ENCODE measurements around the gene CCNB2. TPM values are rescaled to one million over a fixed set of nuclear protein-coding genes. Genes with fewer than 3 reads are reported as not detected.

CCNB2 gene
- total RNA-seq, 2 donors from 2014 or later = 77.5 to 87.2 TPM

GRCh38 chr15:59172289-59172901 lies 67.4 kb downstream of the CCNB2 start:
- Histone ChIP-seq H3K36me3 (ENCODE audit: control insufficient read depth, insufficient read depth, low read length) (peaks cover 10% of the 10 kb centered on the region), H3K27ac (ENCODE audit: low read depth, low read length) (no peak overlapping the region), H3K9ac (ENCODE audit: extremely low read depth, low read length, poor library complexity, severe bottlenecking) (no peak overlapping the region), H3K4me1 (ENCODE audit: control insufficient read depth, insufficient read depth, low read length) (peaks cover 4% of the 10 kb centered on the region), H3K4me3 (ENCODE audit: low read length) (no peak overlapping the region), H3K9me3 (ENCODE audit: control insufficient read depth, low read length) (peaks cover 7% of the 10 kb centered on the region), H3K27me3 (ENCODE audit: control insufficient read depth, insufficient read depth, low read length, poor library complexity, severe bottlenecking) (no peaks in the 10 kb centered on the region)
- Mint-ChIP-seq H3K9me3 (no peaks in the 10 kb centered on the region), H3K4me1 (peaks cover 26% of the 10 kb centered on the region), H3K27ac (no peak overlapping the region), H3K36me3 (ENCODE audit: low read depth) (peaks cover 26% of the 10 kb centered on the region), H3K4me3 (no peak overlapping the region), H3K27me3 (ENCODE audit: insufficient read depth) (no peaks in the 10 kb centered on the region)
- TF ChIP-seq CTCF (conservative IDR thresholded peaks at IDR 0.05) = peak; percentile 54
- DNase-seq = no peak
- 96 to 98% methylated on average over 7 of the region's 7 CpGs for WGBS, 2 experiments (ENCODE audit: insufficient coverage in 1 of 2, insufficient read length in 1 of 2)

- Mint-ChIP-seq H3K4me3 (no peak overlapping the region), H3K4me1 (peaks cover 26% of the 10 kb centered on the region), H3K36me3 (ENCODE audit: low read depth) (peaks cover 27% of the 10 kb centered on the region), H3K9me3 (no peaks in the 10 kb centered on the region), H3K27me3 (ENCODE audit: insufficient read depth) (no peaks in the 10 kb centered on the region), H3K27ac (no peak overlapping the region)
- no peak for DNase-seq
- WGBS, 2 experiments (ENCODE audit: insufficient coverage in 1 of 2, insufficient read length in 1 of 2) = 91 to 100% methylated on average over 1 to 4 of the region's 5 CpGs
- H3K9ac ChIP-seq (ENCODE audit: extremely low read depth, low read length, poor library complexity, severe bottlenecking) = no peak overlapping the region
- no peak overlapping the region for H3K4me3 ChIP-seq (ENCODE audit: low read length)
- H3K27me3 ChIP-seq (ENCODE audit: control insufficient read depth, insufficient read depth, low read length, poor library complexity, severe bottlenecking) = no peaks in the 10 kb centered on the region
- H3K36me3 ChIP-seq (ENCODE audit: control insufficient read depth, insufficient read depth, low read length) = peaks cover 10% of the 10 kb centered on the region
- no peak for TF ChIP-seq CTCF (conservative IDR thresholded peaks at IDR 0.05)
- peaks cover 7% of the 10 kb centered on the region for H3K9me3 ChIP-seq (ENCODE audit: control insufficient read depth, low read length)
- H3K4me1 ChIP-seq (ENCODE audit: control insufficient read depth, insufficient read depth, low read length) = peaks cover 4% of the 10 kb centered on the region
- H3K27ac ChIP-seq (ENCODE audit: low read depth, low read length) = no peak overlapping the region
Observed at GRCh38 chr15:59173194-59173593, 68.2 kb downstream of the CCNB2 start.

GRCh38 chr15:59174151-59174834 lies 69.3 kb downstream of the CCNB2 start:
- Mint-ChIP-seq H3K4me1 (peaks cover 24% of the 10 kb centered on the region), H3K27ac (no peak overlapping the region)
- no peak overlapping the region for H3K9ac ChIP-seq (ENCODE audit: extremely low read depth, low read length, poor library complexity, severe bottlenecking)

More at GRCh38 chr15:59174151-59174834, 69.3 kb downstream of the CCNB2 start:
- H3K27ac ChIP-seq (ENCODE audit: low read depth, low read length) = no peak overlapping the region
- no peak for DNase-seq
- Mint-ChIP-seq H3K4me3 (no peak overlapping the region), H3K9me3 (no peaks in the 10 kb centered on the region), H3K27me3 (ENCODE audit: insufficient read depth) (no peaks in the 10 kb centered on the region), H3K36me3 (ENCODE audit: low read depth) (peaks cover 27% of the 10 kb centered on the region)
- H3K4me1 ChIP-seq (ENCODE audit: control insufficient read depth, insufficient read depth, low read length) = peaks cover 4% of the 10 kb centered on the region
- peaks cover 10% of the 10 kb centered on the region for H3K36me3 ChIP-seq (ENCODE audit: control insufficient read depth, insufficient read depth, low read length)
- 87 to 95% methylated on average over 7 to 12 of the region's 12 CpGs for WGBS, 2 experiments (ENCODE audit: insufficient coverage in 1 of 2, insufficient read length in 1 of 2)
- TF ChIP-seq CTCF (conservative IDR thresholded peaks at IDR 0.05) = no peak
- peaks cover 7% of the 10 kb centered on the region for H3K9me3 ChIP-seq (ENCODE audit: control insufficient read depth, low read length)
- no peaks in the 10 kb centered on the region for H3K27me3 ChIP-seq (ENCODE audit: control insufficient read depth, insufficient read depth, low read length, poor library complexity, severe bottlenecking)
- H3K4me3 ChIP-seq (ENCODE audit: low read length) = no peak overlapping the region

Small RNA genes within 50 kb of the gene (microRNA-seq; reads per million reads assigned to microRNA genes)
- 0.59 reads per million for gene MIR2116 (ENCODE audit: borderline microRNAs expressed)

Other genes with a start within 250 kb of the CCNB2 start
- 10 to 100 TPM; 77.1 to 96.8 TPM for gene SLTM, start 171.5 kb upstream of the CCNB2 start, total RNA-seq
- gene RNF111, start 117.5 kb upstream of the CCNB2 start, total RNA-seq = 10 to 100 TPM; 31.6 to 31.9 TPM
- not detected for gene LDHAL6B, start 101.7 kb downstream of the CCNB2 start, total RNA-seq

Measured in endodermal cell (in vitro differentiated cells).